H1 (cell line): Measurements from ENCODE around the gene SMIM44. TPM values are rescaled to one million over a fixed set of nuclear protein-coding genes. Genes with fewer than 3 reads are reported as not detected.

ENCODE experiments used
- MAFK ChIP-seq: IDR thresholded peaks from 2 replicates; pipeline ENCODE4 v1.6.1; 2012; ENCODE audit warnings: low read depth, mild to moderate bottlenecking, improper control_type of control experiment, low read length
- RAD21 ChIP-seq, 2 experiments: IDR thresholded peaks in 1 of 2; conservative IDR thresholded peaks in 1 of 2; 2 replicates each; pipeline ENCODE4 v1.6.1; 2011; ENCODE audit warnings: low read depth in 2 of 2, low read length in 2 of 2, improper control_type of control experiment in 1 of 2, inconsistent platforms in 1 of 2, mild to moderate bottlenecking in 1 of 2, moderate library complexity in 1 of 2
- RBBP5 ChIP-seq: IDR thresholded peaks from 2 replicates; pipeline ENCODE4 v1.7.1; 2012; ENCODE audit warnings: low read depth, mild to moderate bottlenecking, inconsistent platforms, low read length, moderate library complexity, borderline replicate concordance
- SAP30 ChIP-seq: fragments of 300-600 bp; sonication (generic); IDR thresholded peaks from 2 replicates; pipeline ENCODE4 v1.7.1; 2012; ENCODE audit warnings: low read length, moderate library complexity, mild to moderate bottlenecking, inconsistent platforms; ENCODE audit not compliant: insufficient read depth, insufficient replicate concordance
- USF2 ChIP-seq: IDR thresholded peaks from 2 replicates; pipeline ENCODE4 v1.6.1; 2011; ENCODE audit warnings: low read length, improper control_type of control experiment
- polyA plus RNA-seq, 7 experiments: library from polyadenylated mRNA; depleted of rRNA in 3 of 7; stranded (reverse) in 5 of 7; unstranded in 2 of 7; fragments of >200 nt in 5 of 7; fragments of 200-250 nt in 2 of 7; gene quantifications; 1 replicate in 5 of 7; 2 replicates in 1 of 7; 4 replicates in 1 of 7; pipeline versions ENCODE4 v1.2.1 to v1.2.3, GENCODE V29; 2011 to 2013; ENCODE audit warnings: missing spikeins in 2 of 7, mixed read lengths in 2 of 7
- total RNA-seq: library from RNA; stranded (reverse); fragmentation: NEBNext Ultra II Directional; extraction: Animal tissue kit (Norgen Biotek cat#: 25700); gene quantifications from 2 replicates; pipeline ENCODE4 v1.2.1, GENCODE V29; 2021

The SMIM44 gene
- total and polyA plus RNA-seq, 2 of the 8 experiments (the other 6 are each of a cell fraction or from before 2014, with no cell fraction given), result not detected

DNA sequence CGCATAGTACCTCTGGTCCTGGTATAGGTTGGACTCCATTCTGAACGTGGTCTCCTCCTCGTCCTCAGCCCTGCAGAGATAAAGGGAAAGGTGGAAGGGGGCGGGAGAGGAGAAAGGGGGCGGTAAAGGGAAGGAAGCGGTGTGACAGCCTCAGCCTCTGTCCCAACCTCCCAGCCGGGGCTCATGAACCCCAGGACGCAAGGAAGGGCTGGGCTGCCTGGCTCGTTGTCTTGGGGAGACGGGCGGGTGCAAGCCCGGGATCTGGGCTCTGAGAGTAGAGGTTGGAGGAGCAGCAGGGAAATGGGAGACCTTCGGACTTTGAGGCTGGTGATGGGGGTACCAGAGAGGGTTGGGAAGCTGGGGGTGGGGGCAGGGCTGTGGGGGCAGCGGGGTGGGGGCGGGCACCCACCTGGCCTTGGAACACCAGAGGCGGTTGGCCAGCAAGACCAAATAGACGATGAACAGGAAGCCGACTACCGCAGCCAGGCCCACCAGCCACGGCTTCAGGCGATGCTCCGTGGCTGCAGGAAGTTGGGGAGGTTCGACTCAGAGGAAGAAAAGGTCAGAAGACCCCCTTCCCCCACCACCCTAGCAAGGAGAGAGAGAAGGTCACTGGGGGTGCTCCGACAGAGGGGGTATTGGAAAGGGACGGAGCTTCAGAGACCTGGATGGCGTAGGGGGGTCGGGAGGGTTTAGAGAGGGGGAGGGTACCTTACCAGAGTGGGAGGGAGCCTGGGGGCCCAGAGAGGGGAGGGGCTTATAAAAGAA, 4.6 kb downstream of the SMIM44 start (continued):
- no peak for TF ChIP-seq RBBP5
- no peak for TF ChIP-seq USF2
- no peak for TF ChIP-seq MAFK
- TF ChIP-seq RAD21 (IDR thresholded peaks at IDR 0.05 in 1 of 2, conservative IDR thresholded peaks at IDR 0.05 in 1 of 2; ENCODE audit: low read depth in 2 of 2, low read length in 2 of 2), result no peak
- TF ChIP-seq SAP30, result no peak
- TF ChIP-seq, all 59 proteins: peak for 0
